GM12891 (cell line): ENCODE data around the gene MORC4.

Source experiments
- POLR2A ChIP-seq: IDR thresholded peaks from 2 replicates; pipeline ENCODE4 v1.6.1; 2011; ENCODE audit warnings: low read depth, low read length, control low read depth
- POLR2AphosphoS5 ChIP-seq: IDR thresholded peaks from 2 replicates; pipeline ENCODE4 v1.6.1; 2011; ENCODE audit warnings: low read depth, low read length, control low read depth
- POU2F2 ChIP-seq: IDR thresholded peaks from 2 replicates; pipeline ENCODE4 v1.6.1; 2011; ENCODE audit warnings: low read depth, mild to moderate bottlenecking, control low read depth, low read length, moderate library complexity
- TAF1 ChIP-seq: IDR thresholded peaks from 2 replicates; pipeline ENCODE4 v1.6.1; 2011; ENCODE audit warnings: low read depth, low read length, control low read depth

- TF ChIP-seq TAF1 (no peak), POLR2A (no peak), POLR2AphosphoS5 (no peak), POU2F2 (no peak)
Observed at GRCh38 chrX:106903291-106903824, 96.7 kb downstream of the MORC4 start, which contains the start of gene RIPPLY1.
